SK-N-DZ (cell line): Measurements from ENCODE around the gene ZNF106.

ENCODE experiments used
- DNase-seq: peaks from one replicate; pipeline ENCODE4 v3.0.0-alpha.2; 2015; ENCODE audit warnings: low spot score

ZNF106 gene

DNA sequence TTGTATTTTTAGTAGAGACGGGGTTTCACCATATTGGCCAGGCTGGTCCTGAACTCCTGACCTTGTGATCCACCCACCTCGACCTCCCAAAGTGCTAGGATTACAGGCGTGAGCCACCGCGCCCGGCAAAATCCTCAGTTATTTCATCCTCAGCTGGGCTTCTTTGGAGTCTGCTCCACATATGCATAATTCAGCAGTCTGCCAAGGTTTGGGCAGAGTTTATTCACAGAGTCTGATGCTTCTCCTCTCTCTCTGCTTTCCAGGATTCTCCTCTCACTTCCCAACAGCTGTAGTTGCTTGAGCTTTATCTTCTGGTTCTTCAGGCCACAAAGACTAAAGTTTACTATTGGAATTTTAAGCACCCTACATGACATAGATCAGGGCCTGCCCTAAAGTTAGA lies 8.2 kb downstream of the ZNF106 start:
- no peak for DNase-seq

DNA sequence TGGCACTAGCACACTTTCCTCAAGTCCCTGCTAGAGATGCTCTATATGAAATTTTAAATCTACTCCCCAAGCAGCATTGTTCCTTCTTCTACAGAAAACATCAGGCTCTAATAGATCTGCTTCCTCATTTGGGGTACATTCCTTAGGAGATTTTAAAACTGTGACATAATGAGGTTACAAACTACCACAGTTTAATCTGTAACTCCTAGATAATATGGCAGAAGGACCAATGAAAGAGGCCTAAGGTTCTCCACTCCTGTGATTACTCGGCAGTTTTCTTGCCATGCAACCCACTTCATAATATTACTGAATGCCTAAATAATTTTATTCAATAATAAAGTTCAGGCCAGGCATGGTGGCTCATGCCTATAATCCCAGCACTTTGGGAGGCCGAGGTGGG lies 16.1 kb downstream of the ZNF106 start:
- DNase-seq = no peak

DNA sequence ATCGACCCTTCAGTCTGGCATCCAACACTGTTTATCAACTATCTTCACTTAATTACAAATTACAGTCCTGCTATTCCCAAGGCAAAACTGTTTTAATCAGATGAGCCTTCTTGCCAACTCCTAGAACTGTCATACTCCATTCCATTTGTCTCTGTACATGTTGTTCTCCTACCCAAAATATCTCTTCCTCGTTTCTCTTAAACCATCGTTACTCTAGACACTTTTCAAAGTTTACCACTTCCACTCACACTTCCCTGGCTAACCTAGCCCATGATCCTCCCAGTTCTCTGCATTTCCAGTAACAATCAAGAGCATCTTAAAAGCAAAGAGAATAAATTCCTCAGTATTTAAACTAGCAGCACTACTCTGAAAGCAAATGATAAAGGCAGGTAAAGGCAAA lies 19.9 kb downstream of the ZNF106 start:
- DNase-seq = no peak

DNA sequence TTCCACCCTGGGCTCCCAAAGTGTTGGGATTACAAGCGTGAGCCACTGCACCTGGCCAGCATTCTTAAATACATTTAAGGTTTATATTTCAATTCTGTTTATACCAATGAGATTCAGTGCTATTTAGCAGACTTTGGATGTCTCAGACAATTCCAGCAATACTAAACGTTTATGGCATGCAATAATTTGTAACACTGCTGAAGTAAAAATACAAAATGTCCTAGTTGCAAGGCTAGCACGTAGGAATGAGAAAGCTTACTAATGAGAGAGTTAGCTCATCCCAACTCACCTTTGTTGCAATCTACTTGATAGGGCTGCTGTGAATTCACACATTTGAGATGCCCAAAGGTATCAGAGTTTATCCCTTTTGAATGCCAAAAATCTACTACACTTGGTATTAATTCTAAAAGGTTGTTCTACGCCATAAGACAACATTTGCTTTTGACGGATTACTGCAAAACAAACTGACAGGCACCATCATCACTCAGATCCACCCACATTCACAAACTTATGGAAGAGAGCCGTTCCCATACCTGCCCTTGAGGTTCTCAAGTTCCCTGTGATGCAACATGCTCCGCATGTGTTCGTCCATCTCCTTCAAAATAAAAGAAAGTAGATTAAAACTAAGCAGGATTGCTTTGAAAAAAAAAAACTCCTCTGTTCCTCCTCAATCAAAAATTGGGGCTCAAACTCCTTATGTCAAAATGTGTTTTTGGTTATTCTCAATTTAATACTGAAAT lies 25.3 kb downstream of the ZNF106 start:
- DNase-seq = no peak

DNA sequence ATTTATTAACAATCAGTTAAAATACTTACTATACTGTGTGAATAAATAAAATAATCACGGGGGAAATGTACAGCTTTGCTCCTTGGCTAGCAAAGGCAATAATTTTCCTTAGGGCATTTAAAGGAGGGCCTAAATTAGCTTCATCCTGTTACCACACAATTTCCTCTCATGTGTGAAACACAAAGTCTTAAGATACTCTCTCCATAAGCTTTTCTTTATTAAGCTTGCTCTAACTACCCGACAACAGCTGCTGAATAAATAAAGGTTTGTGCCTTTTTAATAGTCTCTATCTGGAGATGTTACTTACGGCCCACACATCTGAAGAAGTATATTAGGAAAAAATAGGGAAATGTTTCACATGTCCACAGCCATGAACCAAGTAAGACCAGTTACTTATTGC lies 29.7 kb downstream of the ZNF106 start:
- DNase-seq = no peak

DNA sequence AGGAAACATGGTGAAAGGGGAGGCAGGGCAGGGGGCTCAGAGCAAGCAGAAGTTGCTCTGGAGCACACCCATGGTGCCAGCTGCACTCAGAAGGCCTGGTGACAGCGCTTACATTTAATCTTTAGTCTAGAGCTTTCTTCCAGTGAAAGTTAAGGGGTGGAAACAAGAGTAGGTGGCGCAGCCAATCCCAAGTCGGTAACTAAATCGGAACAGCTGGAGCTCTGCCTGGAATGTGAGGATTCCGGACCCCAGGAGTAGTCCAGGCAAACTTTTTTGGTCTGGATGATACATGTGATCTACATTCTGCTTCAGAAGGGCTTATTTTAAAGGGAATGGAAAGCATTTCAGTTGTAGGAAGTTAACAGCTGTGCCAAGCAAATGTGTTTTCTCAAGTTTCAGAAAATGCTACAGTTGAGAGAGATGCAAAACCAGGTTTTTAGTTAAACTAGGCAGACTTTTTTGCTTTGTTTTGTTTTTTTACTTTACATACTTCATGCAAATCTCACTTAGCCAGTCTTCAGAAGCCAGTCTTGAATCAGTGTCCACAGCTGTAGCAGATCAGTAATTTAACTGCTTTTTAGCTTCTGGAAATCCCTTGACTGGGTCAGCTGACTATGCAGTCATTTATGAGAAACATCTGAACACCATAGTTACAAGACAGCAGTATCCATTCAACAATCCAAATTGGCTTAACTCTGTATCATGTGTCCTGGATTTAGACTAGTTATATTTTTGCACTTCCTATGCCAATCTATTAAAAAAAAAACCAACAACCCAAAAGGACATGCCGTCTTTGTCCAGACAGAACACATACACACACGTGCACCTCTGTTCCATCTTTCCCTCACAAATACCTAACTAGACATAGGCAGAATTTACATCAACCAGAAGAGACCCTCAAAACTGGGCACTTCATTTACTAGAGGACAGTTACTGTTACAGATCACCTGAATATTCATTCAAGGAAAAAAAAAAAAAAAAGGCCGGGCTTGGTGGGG lies 33.2 kb downstream of the ZNF106 start:
- DNase-seq = no peak

DNA sequence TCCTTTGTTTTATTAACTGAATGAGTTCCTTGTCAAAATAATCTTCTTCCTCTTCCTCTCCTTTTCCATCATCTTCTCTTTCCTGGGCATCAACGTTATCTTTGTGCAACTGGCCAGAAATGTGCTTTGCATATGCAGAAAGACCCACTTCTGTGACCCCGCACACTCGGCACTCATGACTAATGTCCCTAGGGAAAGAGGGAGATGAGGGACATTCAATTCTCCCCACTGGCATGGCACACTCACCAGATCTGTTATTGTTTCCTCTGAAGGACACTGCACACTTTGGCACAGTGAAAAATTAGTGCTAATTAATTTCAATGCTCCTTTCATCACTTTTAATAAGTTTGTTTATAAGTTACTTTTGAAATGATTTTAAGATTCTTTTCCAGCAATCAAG lies 34.0 kb downstream of the ZNF106 start:
- no peak for DNase-seq

DNA sequence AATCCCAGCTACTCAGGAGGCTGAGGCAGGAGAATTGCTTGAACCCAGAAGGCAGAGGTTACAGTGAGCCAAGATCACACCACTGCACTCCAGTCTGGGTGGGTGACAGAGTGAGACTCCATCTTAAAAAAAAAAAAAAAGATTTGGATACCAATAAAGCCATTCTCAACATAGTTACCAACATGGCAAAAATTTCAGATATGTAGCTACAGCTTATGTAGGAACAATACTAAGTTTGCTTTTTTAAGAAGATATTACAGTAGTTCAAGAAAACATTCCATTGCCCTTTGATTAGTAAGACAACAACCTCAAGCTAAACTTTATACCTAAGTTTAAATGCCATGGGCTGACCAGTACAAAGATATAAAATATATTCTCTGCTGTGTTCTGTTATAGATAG lies 34.4 kb downstream of the ZNF106 start:
- DNase-seq = no peak

DNA sequence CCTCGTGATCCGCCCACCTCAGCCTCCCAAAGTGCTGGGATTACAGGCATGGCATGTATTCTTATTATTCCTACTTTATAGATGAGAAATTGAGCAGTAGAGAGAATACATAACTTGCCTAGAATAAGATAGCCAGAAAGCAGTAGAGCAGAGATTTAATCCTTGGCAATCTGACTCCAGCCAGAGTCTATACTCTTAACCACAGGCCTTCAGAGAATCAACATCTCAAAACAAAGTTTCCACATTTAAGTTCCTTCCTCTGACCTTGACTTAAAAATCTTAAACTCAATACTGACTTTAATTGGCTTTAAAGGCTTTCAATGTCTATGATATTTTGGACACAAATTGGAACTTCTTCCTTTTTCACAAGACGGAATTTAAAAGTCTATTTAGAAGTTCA lies 37.1 kb downstream of the ZNF106 start:
- no peak for DNase-seq

DNA sequence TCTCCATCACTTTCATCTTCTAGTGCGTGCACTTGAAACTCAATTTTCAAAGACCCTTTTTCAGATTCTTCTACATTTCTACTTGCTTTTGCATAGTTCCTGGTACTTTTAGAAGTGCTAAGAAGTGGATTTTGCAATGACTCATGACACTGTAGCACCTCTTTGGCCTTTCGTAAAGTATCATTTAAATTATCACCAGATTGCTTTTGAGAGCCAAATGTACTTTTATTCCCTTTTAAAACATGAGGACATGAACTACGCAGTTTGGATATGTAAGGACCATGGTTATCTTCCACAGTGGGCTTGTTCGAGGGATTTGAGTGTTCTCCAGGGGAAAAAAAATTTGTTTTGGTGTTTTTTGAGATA lies 40.5 kb downstream of the ZNF106 start:
- no peak for DNase-seq

DNA sequence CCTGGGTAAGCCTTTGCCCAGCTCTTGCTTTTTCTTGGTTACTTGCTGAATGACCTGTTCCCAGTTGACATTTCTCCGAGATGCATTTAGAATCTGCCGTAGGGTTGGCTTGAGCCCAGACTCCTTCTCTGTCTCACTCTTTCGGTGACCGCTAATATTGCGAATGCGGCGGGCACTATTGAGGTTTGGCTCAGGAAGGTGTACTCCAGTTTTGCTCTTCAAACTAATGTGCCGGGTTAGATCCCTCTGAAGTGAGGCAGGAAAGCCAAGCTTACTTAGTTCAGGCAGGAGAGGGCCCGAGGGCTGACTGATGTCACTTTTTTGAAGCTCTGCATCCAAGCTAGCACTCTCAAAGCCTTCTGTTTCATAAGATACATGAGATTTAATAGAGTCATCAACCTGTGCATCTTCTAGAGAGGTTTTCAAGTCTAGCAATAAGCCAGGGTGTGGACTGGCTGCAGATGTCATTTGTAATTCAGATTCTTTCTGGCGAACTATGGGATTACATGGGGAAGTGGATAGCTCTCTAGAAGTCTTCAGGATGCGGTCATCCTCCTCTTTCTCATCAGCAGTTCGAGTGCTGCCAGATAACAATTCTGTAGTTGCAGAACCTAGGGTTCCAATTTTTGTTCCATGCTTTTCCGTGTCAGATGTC lies 41.0 kb downstream of the ZNF106 start:
- DNase-seq = no peak

DNA sequence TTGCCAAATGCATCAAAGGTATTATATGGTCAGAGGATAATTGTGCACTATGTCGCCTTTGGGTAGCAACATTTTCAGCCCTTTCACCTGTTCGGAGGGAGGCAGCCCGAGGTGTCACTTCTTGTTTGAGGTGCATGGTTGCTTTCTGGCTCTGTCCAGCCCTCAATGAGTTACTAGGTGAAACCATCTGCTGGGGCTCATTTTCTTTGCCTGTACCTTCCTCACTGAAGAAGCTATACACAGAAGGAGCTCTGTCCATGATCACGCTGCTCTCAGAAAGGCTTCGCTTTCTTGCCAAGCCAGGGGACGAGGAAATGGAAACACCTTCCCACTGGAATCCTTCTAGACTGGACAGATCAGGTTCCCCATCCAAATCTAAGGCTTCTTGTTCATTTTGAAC lies 42.7 kb downstream of the ZNF106 start:
- DNase-seq = no peak

DNA sequence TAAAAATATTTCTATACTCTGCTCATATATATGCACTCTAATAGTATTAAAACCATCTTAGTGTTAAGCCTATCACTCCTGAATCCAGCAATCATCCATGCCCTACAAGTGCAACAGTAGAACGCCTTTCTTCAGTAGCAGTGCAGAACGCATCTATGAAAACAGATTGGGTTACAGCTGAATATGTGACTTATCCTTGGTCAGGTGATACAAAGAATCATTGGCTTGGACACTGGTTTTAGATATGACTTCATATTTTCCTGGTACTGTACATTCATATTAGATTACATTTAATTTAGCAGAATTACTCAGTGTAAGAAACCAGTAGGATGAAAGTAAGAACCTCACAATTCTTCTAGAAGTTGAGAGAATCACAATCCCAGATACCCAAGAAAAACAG lies 43.3 kb downstream of the ZNF106 start:
- no peak for DNase-seq

DNA sequence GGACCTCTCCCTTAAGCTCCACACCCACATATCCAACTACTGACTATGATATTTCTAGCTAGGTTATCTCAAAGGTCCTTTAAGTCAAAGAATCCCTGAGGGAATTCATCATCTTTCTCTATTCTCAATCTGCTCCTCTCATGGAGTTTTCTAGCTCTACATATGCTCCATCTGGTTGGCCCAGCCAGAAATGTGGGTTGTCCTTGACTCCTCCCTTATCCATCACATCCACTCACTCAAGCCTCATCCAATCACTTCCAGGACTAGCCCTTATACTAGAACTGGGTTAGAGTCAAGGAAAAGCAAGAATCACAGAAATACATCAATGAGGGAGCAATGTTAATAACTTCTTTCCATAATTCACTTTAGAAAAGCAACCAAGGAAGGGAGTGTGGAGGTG lies 45.4 kb downstream of the ZNF106 start:
- no peak for DNase-seq

DNA sequence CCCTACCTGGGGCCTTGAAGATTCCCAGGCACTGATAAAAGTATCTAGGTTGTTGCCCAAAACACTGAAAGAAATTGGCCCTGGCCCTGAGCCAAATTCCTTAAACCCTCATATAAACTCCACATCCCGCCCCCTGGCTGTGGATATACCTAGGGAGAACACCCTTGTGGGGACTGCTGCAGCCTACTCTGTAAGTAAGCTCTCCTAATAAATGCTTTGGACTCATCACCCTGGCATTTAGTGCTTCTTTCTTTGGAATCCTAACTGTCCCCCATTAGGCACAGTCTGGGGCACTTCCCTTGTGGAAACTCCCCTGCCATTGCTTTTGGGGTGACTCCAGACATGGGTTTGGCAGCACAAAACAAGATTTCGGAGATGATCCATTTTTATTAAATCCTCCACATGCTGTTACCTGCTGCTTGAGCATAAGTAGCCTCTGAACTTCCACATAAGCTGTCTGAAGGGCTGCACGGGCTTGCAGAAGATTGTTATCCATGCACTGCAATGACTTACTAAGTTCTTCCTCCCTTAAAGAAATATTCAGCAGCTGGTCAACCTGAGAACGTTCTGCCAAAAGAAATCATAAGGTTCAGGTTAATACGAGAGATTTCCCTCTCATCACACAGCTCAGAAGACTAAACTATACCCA lies 46.4 kb downstream of the ZNF106 start:
- no peak for DNase-seq

DNA sequence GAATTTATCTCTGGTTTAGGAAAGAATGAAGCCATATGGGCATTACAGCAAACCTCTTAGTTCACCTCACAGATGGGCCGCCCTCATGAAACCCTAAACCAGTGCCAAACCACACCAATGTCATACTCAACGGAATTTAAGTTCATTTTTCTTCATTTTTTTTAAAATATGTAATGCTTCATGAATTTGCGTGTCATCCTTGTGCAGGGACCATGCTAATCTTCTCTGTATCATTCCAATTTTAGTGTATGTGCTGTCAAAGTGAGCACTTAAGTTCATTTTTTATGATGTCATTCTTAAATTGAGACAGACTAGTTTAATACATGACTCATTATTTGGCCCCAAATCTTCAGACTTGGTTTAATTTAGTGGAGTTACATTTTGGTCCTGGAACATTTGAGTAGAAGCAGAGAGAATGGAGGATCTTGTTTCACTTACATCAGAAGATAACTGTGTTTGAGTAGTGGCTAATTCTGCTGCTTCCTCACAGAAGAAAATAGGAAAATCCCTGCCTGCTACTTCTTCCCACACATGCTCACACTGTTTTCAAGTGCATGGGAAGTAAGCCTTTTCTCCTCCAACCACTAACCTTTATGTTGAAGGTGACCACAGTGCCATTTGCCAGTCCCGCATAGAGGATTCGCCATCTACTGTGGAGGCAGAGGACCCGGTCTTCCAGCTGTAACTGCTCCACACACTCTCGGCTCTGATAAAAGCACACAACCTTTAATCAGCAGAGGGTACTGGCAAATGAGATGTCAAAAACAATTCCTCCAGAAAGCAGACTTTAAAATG lies 63.3 kb downstream of the ZNF106 start:
- no peak for DNase-seq

DNA sequence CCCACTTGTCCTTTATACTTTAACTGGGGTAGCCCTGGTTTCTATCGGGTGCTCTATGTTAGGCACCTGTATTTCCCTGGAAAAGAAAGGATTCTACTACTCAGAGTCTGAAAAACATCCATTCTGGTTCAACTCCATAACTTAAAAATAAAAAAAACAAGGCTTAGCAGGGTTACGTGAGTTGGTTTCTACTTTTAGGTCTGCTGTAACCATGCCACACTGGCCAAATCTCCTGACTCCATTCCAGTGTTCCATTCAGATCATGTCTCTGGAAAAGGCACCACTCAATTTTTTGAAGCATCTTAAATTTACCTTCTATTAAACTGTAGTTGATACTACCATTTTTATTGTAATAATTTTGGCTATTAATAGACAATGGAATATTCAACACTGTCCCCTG lies 69.6 kb downstream of the ZNF106 start:
- no peak for DNase-seq

DNA sequence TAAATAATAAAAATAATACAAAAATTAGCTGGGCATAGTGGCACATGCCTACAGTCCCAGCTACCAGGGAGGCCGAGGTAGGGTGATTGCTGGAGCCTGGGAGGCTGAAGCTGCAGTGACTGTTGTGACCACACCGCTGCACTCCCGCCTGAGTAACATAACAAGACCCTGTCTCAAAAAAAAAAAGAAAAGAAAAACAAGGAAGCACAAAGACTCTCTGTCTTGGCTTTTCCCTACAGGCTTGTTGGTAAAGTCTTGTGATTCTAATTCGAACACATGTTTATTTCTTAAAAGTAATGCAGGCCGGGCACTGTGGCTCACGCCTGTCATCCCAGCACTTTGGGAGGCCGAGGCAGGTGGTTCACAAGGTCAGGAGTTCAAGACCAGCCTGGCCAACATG lies 71.6 kb downstream of the ZNF106 start:
- no peak for DNase-seq

DNA sequence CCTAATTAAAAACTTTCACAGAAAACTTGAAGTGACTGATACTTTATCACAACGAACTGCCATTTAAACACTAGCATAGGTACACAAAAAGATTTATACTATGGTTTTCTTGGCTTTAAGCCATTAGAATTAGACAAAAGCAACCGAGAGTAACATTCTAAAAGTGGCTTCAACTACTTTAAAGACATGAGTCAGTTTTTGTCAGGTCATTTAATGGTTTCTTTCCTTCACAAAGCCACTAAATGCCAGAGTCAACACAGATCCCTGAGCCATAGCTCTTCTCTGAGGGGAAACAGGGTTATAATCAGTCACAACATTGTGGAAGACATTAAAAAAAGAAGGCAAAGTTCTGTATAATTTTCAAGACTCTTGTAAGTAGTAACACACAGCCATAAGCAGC lies 77.0 kb downstream of the ZNF106 start:
- DNase-seq = no peak

DNA sequence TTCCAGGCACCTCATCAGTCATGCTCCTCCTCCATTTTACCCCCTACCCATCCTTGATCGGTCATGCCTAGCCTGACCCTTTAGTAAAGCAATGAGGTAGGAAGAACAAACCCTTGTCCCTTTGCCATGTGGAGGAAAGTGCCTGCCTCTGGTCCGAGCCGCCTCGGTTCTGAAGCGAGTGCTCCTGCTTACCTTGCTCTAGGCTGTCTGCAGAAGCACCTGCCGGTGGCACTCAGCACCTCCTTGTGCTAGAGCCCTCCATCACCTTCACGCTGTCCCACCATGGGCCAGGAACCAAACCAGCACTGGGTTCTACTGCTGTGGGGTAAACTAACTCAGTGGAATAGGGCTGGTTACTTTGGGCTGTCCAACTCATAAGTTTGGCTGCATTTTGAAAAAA lies 79.1 kb downstream of the ZNF106 start:
- no peak for DNase-seq

DNA sequence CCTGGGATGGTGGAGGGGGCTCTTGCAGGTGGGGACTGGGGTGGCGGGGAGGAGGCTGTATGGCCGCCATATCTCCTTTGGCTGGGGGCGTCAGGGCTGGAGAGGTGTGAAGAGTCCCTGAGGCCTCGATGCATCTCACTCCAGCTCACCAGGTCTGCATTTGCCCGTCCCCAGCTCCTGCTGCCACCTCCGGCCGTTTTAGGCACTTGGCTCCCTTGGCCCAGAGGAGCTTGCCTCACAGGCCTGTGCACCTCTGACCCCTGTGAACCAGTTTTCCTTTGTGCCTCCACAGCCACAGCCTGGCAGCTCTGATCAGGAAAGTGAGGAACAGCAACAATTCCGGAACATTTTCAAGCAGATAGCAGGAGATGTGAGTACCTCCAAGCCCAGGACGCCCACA lies 81.9 kb downstream of the ZNF106 start:
- DNase-seq = no peak
